HS-5 (cell line): ENCODE data around the gene MAPK9.
A peak's percentile ranks its signal among the peaks of the same experiment; 100 is the strongest.

Experiments
- DNase-seq: peaks from one replicate; pipeline ENCODE4 v3.0.0-alpha.2; 2012; ENCODE audit warnings: low read depth

Gene MAPK9

GRCh38 chr5:180291943-180292831 is at the start of gene MAPK9:
MAPK9 (minus strand) TSS chr5:180292083; CDS start chr5:180280561, 11,522 bp downstream.
- DNase-seq, result no peak

GRCh38 chr5:180341595-180341994 is 49.7 kb upstream of the MAPK9 start:
- no peak for DNase-seq

GRCh38 chr5:180340856-180341255 is 49.0 kb upstream of the MAPK9 start:
- no peak for DNase-seq

DNA sequence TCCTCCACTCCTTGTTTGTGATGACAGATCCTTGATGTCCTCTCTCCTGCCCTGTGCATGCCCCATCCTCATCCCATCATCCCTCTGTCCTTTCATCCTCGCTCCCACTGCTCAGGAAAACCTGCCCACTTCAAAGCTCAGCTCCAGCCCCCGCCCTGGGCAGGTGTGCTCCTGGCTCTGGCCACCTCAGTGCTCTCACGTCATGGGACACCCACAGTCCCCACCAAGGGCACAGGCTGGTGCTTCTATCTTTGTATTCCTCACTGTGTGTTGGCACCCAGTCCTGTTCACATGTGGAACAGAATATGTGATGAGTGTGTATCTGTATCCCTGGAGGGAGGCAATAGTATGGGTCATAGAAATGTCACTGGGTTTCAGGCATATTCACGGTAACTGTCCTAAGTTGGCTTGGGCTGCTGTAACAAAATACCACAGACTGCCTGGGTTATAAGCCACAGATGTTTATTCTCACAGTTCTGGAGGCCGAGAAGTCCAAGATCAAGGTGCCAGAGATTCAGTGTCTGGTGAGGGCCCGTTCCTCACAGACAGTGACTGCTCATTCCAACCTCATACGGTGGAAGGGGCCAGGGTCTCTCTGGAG is 47.8 kb upstream of the MAPK9 start:
- DNase-seq, result no peak

DNA sequence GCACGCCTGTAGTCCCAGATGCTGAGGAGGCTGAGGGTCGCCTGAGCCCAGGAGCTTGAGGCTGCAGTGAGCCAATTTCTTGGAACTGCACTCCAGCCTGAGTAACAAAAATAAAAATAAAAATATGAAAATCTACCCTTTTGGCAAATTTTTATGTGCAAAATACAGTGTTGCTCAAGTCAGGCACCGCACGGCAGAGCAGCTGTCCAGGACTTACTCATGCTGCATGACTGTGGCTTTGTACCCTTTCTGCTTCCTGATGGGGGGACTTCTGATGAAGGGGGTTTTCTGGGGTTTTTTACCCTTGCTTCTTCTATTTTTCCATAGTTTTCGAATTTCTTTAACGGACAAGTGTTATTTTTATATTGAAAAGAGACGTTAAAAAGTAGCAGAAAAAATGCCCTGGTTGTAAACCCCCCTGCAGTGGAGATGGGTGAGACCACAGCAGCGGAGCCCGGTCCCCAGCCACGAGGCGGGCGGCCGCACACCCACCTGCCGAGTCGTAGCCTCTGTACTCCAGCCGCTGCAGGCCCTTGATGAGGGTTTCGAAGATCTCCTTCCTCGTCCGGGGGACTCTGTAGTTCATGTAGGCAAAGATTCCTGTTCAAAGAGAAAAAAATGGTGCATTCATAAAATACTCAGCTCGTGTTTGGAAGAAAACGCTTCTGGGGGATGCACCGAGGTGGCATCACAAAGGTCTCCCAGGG is 46.3 kb upstream of the MAPK9 start:
- DNase-seq, result no peak

DNA sequence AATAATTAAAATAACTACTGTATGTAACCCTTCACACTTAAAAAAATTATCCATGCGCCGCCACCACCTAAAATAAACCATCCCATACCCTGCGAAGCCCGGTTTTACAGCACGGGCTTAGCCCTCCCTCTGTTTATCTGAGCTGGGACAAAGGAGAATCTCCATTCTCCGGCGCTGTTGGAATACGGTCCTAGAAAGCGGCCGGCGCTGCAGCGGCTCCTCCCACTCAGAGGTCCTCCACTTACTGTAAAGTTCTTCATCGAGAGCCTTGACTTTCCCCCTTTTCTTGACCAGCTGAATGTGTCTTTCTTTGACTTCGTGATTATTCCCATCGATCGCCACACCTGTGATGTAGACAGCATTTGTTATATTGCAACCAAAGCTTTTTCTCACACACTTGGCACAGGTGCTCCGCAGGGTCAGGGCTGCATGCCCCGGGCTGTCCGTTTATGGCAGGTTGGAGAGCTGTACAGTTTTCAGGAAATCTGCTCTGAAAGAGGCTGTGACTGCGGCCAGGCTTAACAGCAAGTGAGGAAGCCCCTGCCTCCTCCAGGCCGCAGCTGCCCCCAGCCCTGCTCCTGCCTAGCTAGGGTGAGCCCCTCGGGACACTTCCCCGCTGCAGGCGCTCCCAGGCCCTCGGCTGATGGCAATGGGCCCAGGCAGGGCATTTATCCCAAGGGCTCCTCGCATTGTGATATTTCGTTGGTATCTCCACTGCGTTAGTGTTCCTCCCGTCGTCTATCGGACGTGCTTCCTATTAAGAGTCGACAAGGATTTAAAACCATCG is 44.5 kb upstream of the MAPK9 start:
- no peak for DNase-seq

DNA sequence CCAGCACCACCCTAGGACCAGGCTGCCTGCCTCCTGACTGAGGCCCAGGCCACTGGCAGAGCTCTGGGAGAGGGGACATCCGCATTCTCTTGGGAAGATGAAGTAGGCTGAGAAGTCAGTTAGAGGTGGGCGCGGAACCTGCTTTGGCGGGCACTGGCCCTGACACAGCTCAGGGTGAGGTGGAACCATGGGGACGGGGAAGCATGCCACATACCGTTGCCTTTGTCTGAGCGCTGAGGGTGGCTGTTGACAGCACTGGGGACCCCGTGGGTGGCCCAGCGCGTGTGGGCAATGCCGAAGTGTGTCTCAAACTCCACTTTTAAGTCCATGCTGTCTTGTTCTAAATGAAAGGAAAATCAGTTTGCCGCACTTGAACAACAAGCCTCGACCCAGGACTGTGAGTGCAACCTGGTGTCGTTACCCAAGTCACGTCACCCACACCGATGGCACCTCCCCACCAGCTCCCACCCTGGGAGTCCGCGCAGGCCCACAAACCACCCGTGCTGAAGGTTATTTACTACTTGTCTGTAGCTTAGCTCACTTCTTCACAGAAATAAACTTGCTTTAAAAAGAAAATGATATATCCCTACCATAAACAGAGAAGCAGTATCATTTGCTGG is 43.8 kb upstream of the MAPK9 start:
- DNase-seq, result no peak

GRCh38 chr5:180334751-180335613 is 43.1 kb upstream of the MAPK9 start:
- no peak for DNase-seq

GRCh38 chr5:180334176-180334575 is 42.3 kb upstream of the MAPK9 start:
- no peak for DNase-seq

DNA sequence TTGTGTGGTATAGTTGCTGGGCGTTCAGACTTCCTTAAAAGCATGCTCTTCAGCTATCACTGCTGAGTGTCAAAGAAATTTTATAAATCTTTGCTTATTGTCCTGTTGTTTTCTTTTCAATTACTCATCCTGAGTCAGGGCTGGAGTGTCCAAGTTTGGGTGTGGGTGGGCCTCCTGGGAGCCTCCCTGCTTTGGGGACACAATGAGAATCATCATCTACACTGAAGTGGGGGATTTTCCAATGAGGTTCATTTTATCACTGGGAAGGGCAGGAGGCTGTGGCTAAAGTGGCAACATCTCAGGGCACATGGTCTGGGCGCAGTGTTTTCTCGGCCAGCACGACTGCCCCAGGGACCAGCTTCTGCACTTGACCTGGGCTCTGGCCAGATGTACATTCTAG is 41.8 kb upstream of the MAPK9 start:
- DNase-seq, result peak; percentile 60

DNA sequence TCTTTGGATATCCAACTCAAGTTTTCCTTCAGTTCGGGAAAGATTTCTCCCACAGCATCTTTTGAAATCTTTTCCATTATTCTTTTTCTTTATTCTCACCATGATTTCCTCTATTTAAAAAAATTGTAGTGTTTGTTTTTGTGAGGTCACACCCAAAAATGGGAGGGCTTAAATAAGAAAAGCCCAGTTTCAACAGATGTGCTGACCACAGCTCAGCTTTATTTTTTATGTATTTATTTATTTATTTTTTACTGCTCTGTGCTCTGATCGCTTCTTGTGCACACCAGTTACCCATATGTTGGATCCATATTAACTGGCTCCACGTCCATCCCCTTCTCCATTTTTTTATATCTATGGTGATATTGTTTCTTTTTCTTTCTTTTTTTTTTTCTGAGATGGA is 41.0 kb upstream of the MAPK9 start:
- DNase-seq, result no peak

GRCh38 chr5:180332051-180332517 is 40.2 kb upstream of the MAPK9 start:
- no peak for DNase-seq

DNA sequence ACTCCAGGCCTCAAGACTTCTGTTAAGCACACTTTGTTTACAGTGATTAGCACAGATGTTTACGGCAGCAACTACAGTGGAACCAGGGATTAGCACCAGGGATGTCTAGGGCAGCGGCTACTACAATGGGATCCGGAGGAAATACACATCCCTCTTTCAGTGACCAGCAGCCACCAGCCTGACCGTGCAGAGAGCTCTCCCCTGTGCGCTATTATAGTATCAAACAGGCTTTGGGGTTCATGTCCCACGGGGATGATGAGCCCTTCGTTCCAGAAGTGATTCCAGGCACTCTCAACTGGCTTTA is 39.7 kb upstream of the MAPK9 start:
- no peak for DNase-seq

DNA sequence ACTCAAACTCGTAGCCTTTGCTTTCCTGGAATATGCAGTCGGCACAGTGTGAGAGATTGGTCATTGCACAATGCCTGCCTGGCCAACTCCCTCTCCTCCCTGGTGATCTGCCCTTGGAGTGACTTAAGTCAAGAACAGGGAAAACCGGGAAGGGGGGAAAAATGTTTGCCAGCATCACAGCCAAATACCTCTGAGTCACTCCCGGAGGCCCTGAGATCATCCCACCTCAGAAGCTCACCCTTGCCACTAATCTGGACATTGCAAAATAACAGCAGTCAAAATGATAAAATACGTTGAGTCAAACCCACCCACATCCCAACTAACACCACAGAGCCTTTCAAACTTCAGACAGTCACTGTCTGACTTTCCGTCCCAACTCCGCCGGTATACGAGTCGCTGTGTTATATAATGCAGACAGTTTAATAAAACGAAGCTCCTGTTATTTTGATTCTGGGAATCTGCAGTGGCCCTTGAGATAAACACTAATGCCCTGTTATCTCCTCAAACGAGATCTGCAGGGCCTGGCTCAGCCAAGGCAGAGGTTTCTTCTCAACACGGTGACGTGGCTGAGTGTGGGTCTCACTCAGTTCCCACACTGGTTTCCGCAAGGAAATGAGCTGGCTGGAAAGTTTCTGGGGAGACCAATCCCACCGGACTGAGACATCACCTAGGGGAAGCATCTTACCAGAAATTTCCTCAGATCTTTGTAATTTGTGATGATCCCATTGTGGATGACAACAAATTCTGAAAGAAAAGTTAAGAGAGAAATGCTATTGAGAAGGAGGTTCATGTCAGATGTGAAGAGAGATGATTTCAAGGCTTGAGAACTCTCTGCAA is 39.1 kb upstream of the MAPK9 start:
- DNase-seq, result peak; percentile 99

- DNase-seq, result no peak
Measured at GRCh38 chr5:180330270-180330648, 38.4 kb upstream of the MAPK9 start.

GRCh38 chr5:180329606-180330269 is 37.9 kb upstream of the MAPK9 start:
- DNase-seq, result no peak

DNA sequence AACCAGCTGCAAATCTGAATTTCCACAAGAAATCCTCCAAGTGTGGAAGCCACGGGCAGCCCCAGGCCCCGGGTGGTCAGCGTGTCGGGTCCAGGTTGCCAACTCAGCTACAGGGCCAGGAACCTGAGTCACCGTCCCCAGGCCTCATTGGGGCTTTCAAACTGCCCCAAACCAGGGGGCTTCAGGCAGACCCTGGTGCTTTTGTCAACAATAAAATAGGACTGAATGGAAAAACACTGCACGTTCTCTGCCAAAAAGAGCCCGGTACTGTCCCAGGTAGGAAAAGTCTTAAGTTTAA is 37.2 kb upstream of the MAPK9 start:
- no peak for DNase-seq

GRCh38 chr5:180328296-180329137 is 36.6 kb upstream of the MAPK9 start:
- DNase-seq, result no peak
